Nephron progenitor cell (in vitro differentiated cells): ENCODE measurements around the gene MUC4.
"Not testable (repeated sequence)": the region's sequence is repeated elsewhere in the genome, so short reads cannot be mapped to it uniquely, and the experiment has no call there.

Source experiments
- DNase-seq: peaks from one replicate; pipeline ENCODE4 v3.0.0; 2021
- H3K27ac Mint-ChIP-seq: 2 replicates; pipeline ENCODE4 v1.8.0; 2021; ENCODE audit warnings: mild to moderate bottlenecking, moderate library complexity, mixed read lengths
- H3K27me3 Mint-ChIP-seq: 2 replicates; pipeline ENCODE4 v1.8.0; 2021; ENCODE audit warnings: mild to moderate bottlenecking, low read depth, mixed read lengths; ENCODE audit not compliant: poor library complexity
- H3K36me3 Mint-ChIP-seq: 2 replicates; pipeline ENCODE4 v1.8.0; 2021; ENCODE audit warnings: low read depth, mixed read lengths
- H3K4me1 Mint-ChIP-seq: 2 replicates; pipeline ENCODE4 v1.8.0; 2021; ENCODE audit warnings: mixed read lengths
- H3K4me3 Mint-ChIP-seq: 2 replicates; pipeline ENCODE4 v1.8.0; 2021; ENCODE audit warnings: mild to moderate bottlenecking, moderate library complexity, mixed read lengths
- H3K9me3 Mint-ChIP-seq: 2 replicates; pipeline ENCODE4 v1.8.0; 2021; ENCODE audit warnings: mild to moderate bottlenecking, moderate library complexity, mixed read lengths
- CTCF ChIP-seq: fragments of 200-600 bp; sonication (generic); IDR thresholded peaks from 2 replicates; pipeline ENCODE4 v1.5.0; 2021; ENCODE audit warnings: antibody characterized with exemption

Gene MUC4

GRCh38 chr3:195788711-195789581 is 22.8 kb downstream of the MUC4 start:
- Mint-ChIP-seq H3K9me3 (peaks cover 55% of the 10 kb centered on the region), H3K4me1 (no peaks in the 10 kb centered on the region), H3K27ac (no peak overlapping the region), H3K36me3 (peaks cover 6% of the 10 kb centered on the region), H3K4me3 (no peak overlapping the region), H3K27me3 (peaks cover 38% of the 10 kb centered on the region)
- DNase-seq, result no peak
- no peak for TF ChIP-seq CTCF

- Mint-ChIP-seq H3K9me3 (peaks cover 60% of the 10 kb centered on the region), H3K27me3 (peaks cover 37% of the 10 kb centered on the region)
- DNase-seq, H3K27ac Mint-ChIP-seq, H3K4me3 Mint-ChIP-seq, H3K4me1 Mint-ChIP-seq, H3K36me3 Mint-ChIP-seq: not testable (repeated sequence)
These were observed 25.8 kb downstream of the MUC4 start for GRCh38 chr3:195785781-195786405.

- peak overlapping the region; percentile 85 for H3K27ac Mint-ChIP-seq
- H3K4me3 Mint-ChIP-seq, result not testable (repeated sequence)
These were observed 27.7 kb downstream of the MUC4 start for GRCh38 chr3:195784031-195784430.

GRCh38 chr3:195781236-195781635 is 30.5 kb downstream of the MUC4 start:
- Mint-ChIP-seq H3K9me3 (peaks cover 75% of the 10 kb centered on the region), H3K27ac (peak overlapping the region; percentile 33), H3K27me3 (peaks cover 24% of the 10 kb centered on the region), H3K36me3 (peaks cover 14% of the 10 kb centered on the region)
- H3K4me1 Mint-ChIP-seq, DNase-seq, H3K4me3 Mint-ChIP-seq: not testable (repeated sequence)

More at GRCh38 chr3:195784031-195784430, 27.7 kb downstream of the MUC4 start:
- Mint-ChIP-seq H3K27me3 (peaks cover 28% of the 10 kb centered on the region), H3K36me3 (peaks cover 14% of the 10 kb centered on the region), H3K9me3 (peaks cover 70% of the 10 kb centered on the region)
- DNase-seq, H3K4me1 Mint-ChIP-seq: not testable (repeated sequence)

- peaks cover 7% of the 10 kb centered on the region for H3K27me3 Mint-ChIP-seq
- no peak overlapping the region for H3K27ac Mint-ChIP-seq
- H3K9me3 Mint-ChIP-seq, result peaks cover 53% of the 10 kb centered on the region
- peaks cover 8% of the 10 kb centered on the region for H3K36me3 Mint-ChIP-seq
- H3K4me3 Mint-ChIP-seq, result no peak overlapping the region
- no peaks in the 10 kb centered on the region for H3K4me1 Mint-ChIP-seq
- DNase-seq, result no peak
- TF ChIP-seq CTCF, result no peak
These were observed 33.8 kb downstream of the MUC4 start for GRCh38 chr3:195777975-195778374.

- Mint-ChIP-seq H3K9me3 (peaks cover 38% of the 10 kb centered on the region), H3K4me3 (no peak overlapping the region), H3K27me3 (peaks cover 3% of the 10 kb centered on the region), H3K4me1 (no peaks in the 10 kb centered on the region), H3K27ac (no peak overlapping the region), H3K36me3 (no peaks in the 10 kb centered on the region)
- peak; percentile 41 for TF ChIP-seq CTCF
- DNase-seq, result peak; percentile 54
These were observed 36.8 kb downstream of the MUC4 start for GRCh38 chr3:195774917-195775316.

GRCh38 chr3:195773956-195774537 is 37.7 kb downstream of the MUC4 start:
- Mint-ChIP-seq H3K36me3 (no peaks in the 10 kb centered on the region), H3K4me3 (no peak overlapping the region), H3K9me3 (peaks cover 29% of the 10 kb centered on the region), H3K27ac (no peak overlapping the region), H3K4me1 (no peaks in the 10 kb centered on the region), H3K27me3 (peaks cover 7% of the 10 kb centered on the region)
- DNase-seq, result no peak
- TF ChIP-seq CTCF, result no peak
